HepG2 (cell line): ENCODE data around the gene PCAT6.

Experiments
- NR2C2 ChIP-seq: sonication (generic); formaldehyde crosslinking; IDR thresholded peaks from 2 replicates; pipeline ENCODE4 v1.4.0; 2020; ENCODE audit warnings: missing genetic modification reagents, mild to moderate bottlenecking, moderate library complexity, borderline replicate concordance
- TF ChIP-seq, protein P1 (sequence below): sonication (generic); formaldehyde crosslinking; IDR thresholded peaks from 2 replicates; pipeline ENCODE4 v1.5.0; 2020; ENCODE audit warnings: missing genetic modification reagents
- TF ChIP-seq, protein P2 (sequence below): sonication (generic); formaldehyde crosslinking; IDR thresholded peaks from 2 replicates; pipeline ENCODE4 v1.8.0; 2022; ENCODE audit warnings: mild to moderate bottlenecking, missing genetic modification reagents
- TF ChIP-seq, protein P3 (sequence below): IDR thresholded peaks from 2 replicates; pipeline ENCODE4 v1.6.1; 2012; ENCODE audit warnings: inconsistent platforms
- TF ChIP-seq, protein P4 (sequence below): sonication (generic); formaldehyde crosslinking; IDR thresholded peaks from 2 replicates; pipeline ENCODE4 v1.4.0; 2020; ENCODE audit warnings: missing genetic modification reagents

DNA sequence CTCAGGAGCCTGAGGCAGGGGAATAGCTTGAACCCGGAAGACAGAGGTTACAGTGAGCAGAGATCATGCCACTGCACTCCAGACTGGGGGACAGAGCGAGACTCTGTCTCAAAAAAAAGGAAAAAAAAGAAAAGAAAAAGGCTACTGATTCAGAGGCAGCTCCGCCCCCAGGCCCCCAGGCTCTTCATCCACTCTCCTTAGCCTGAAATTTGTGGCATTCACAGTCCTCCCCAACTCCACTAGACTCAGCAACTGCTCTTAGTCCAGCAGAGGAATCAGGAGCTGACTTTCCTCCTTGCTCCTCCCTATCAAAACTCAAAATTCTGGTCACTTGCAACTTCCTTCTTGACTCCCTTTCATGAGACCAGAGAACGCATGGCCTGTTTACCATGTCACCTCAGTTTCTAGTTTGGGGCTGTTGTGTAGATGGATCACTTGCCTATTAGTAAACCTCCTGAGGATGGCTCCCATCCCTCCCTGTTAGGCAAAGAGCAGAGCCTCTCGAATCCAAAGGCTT, 27.1 kb downstream of the PCAT6 start:
- no peak for TF ChIP-seq NR2C2 (CRISPR knock-in tag)
- TF ChIP-seq, protein P1, sequence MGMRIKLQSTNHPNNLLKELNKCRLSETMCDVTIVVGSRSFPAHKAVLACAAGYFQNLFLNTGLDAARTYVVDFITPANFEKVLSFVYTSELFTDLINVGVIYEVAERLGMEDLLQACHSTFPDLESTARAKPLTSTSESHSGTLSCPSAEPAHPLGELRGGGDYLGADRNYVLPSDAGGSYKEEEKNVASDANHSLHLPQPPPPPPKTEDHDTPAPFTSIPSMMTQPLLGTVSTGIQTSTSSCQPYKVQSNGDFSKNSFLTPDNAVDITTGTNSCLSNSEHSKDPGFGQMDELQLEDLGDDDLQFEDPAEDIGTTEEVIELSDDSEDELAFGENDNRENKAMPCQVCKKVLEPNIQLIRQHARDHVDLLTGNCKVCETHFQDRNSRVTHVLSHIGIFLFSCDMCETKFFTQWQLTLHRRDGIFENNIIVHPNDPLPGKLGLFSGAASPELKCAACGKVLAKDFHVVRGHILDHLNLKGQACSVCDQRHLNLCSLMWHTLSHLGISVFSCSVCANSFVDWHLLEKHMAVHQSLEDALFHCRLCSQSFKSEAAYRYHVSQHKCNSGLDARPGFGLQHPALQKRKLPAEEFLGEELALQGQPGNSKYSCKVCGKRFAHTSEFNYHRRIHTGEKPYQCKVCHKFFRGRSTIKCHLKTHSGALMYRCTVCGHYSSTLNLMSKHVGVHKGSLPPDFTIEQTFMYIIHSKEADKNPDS (CRISPR knock-in tag): no peak
- TF ChIP-seq, protein P2, sequence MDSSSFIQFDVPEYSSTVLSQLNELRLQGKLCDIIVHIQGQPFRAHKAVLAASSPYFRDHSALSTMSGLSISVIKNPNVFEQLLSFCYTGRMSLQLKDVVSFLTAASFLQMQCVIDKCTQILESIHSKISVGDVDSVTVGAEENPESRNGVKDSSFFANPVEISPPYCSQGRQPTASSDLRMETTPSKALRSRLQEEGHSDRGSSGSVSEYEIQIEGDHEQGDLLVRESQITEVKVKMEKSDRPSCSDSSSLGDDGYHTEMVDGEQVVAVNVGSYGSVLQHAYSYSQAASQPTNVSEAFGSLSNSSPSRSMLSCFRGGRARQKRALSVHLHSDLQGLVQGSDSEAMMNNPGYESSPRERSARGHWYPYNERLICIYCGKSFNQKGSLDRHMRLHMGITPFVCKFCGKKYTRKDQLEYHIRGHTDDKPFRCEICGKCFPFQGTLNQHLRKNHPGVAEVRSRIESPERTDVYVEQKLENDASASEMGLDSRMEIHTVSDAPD (CRISPR knock-in tag): no peak
- TF ChIP-seq, protein P3, sequence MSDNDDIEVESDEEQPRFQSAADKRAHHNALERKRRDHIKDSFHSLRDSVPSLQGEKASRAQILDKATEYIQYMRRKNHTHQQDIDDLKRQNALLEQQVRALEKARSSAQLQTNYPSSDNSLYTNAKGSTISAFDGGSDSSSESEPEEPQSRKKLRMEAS: no peak
- TF ChIP-seq, protein P4, sequence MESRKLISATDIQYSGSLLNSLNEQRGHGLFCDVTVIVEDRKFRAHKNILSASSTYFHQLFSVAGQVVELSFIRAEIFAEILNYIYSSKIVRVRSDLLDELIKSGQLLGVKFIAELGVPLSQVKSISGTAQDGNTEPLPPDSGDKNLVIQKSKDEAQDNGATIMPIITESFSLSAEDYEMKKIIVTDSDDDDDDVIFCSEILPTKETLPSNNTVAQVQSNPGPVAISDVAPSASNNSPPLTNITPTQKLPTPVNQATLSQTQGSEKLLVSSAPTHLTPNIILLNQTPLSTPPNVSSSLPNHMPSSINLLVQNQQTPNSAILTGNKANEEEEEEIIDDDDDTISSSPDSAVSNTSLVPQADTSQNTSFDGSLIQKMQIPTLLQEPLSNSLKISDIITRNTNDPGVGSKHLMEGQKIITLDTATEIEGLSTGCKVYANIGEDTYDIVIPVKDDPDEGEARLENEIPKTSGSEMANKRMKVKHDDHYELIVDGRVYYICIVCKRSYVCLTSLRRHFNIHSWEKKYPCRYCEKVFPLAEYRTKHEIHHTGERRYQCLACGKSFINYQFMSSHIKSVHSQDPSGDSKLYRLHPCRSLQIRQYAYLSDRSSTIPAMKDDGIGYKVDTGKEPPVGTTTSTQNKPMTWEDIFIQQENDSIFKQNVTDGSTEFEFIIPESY (CRISPR knock-in tag): no peak
